Ammon's horn (tissue), 1 donor: ENCODE measurements around the gene ELOVL2.

Experiments used
- DNase-seq: peaks from one replicate; pipeline ENCODE4 v3.0.0-alpha.2; 2016; ENCODE audit warnings: low spot score

Gene ELOVL2

GRCh38 chr6:10979603-10980002, 64.5 kb downstream of the ELOVL2 start:
- DNase-seq = no peak

GRCh38 chr6:10977231-10977968, 66.7 kb downstream of the ELOVL2 start:
- no peak for DNase-seq

GRCh38 chr6:10976571-10976970, 67.5 kb downstream of the ELOVL2 start:
- no peak for DNase-seq

GRCh38 chr6:10972196-10972595, 71.9 kb downstream of the ELOVL2 start:
- no peak for DNase-seq

GRCh38 chr6:10970731-10971130, 73.4 kb downstream of the ELOVL2 start:
- DNase-seq = no peak

GRCh38 chr6:10968776-10969175, 75.3 kb downstream of the ELOVL2 start:
- DNase-seq = no peak

- no peak for DNase-seq
These were observed 79.4 kb downstream of the ELOVL2 start for GRCh38 chr6:10964684-10965083.

GRCh38 chr6:10963113-10963512, 81.0 kb downstream of the ELOVL2 start:
- no peak for DNase-seq

- DNase-seq = no peak
These were observed 81.4 kb downstream of the ELOVL2 start for GRCh38 chr6:10962673-10963072.

- DNase-seq = no peak
These were observed 82.3 kb downstream of the ELOVL2 start for GRCh38 chr6:10961837-10962236.

GRCh38 chr6:10960171-10960570, 83.9 kb downstream of the ELOVL2 start:
- DNase-seq = no peak

- no peak for DNase-seq
These were observed 86.7 kb downstream of the ELOVL2 start for GRCh38 chr6:10957414-10957886.

GRCh38 chr6:10956776-10957175, 87.3 kb downstream of the ELOVL2 start:
- DNase-seq = no peak

GRCh38 chr6:10954590-10955010, 89.5 kb downstream of the ELOVL2 start:
- peak; percentile 65 for DNase-seq

GRCh38 chr6:10951675-10952282, 92.3 kb downstream of the ELOVL2 start:
- peak; percentile 48 for DNase-seq

GRCh38 chr6:10949579-10950490, 94.3 kb downstream of the ELOVL2 start:
- DNase-seq = no peak

GRCh38 chr6:10947966-10948365, 96.1 kb downstream of the ELOVL2 start:
- no peak for DNase-seq

- DNase-seq = no peak
These were observed 98.3 kb downstream of the ELOVL2 start for GRCh38 chr6:10945845-10946244.

- DNase-seq = no peak
These were observed 104.3 kb downstream of the ELOVL2 start for GRCh38 chr6:10939840-10940239.

- DNase-seq = no peak
These were observed 111.0 kb downstream of the ELOVL2 start for GRCh38 chr6:10933126-10933525.
